Natural killer cell (primary cell): ENCODE measurements around the gene CREB1. TPM values are rescaled to one million over a fixed set of nuclear protein-coding genes. Genes with fewer than 3 reads are reported as not detected.

Experiments
- ATAC-seq, 3 donors: fragments of 150-1000 bp in 2 of 3; fragments of 200-7000 bp in 1 of 3; cut with Tn5 transposase; 1 replicate in 1 of 3; 2 replicates in 2 of 3; pipeline ENCODE4 v1.10.0; 2021; ENCODE audit warnings: mild to moderate bottlenecking in 2 of 3, moderate library complexity in 2 of 3
- DNase-seq, 2 donors: peaks; one replicate each; pipeline versions ENCODE4 v3.0.0 to v3.0.0-alpha.2; 2013 to 2021; ENCODE audit warnings: mixed read lengths in 1 of 2
- H3K27ac ChIP-seq: one replicate; pipeline ENCODE4 v1.5.1; 2013; ENCODE audit warnings: mild to moderate bottlenecking, low read length
- H3K27me3 ChIP-seq: one replicate; pipeline ENCODE4 v1.6.1; 2013; ENCODE audit warnings: low read length; ENCODE audit not compliant: control insufficient read depth, insufficient read depth
- H3K36me3 ChIP-seq: one replicate; pipeline ENCODE4 v1.6.1; 2013; ENCODE audit warnings: low read length; ENCODE audit not compliant: control insufficient read depth, insufficient read depth
- H3K4me1 ChIP-seq: one replicate; pipeline ENCODE4 v1.6.1; 2013; ENCODE audit warnings: low read length; ENCODE audit not compliant: control insufficient read depth, insufficient read depth
- H3K4me3 ChIP-seq: one replicate; pipeline ENCODE4 v1.5.1; 2013; ENCODE audit warnings: low read length
- H3K9me3 ChIP-seq: one replicate; pipeline ENCODE4 v1.6.1; 2013; ENCODE audit warnings: low read length; ENCODE audit not compliant: control insufficient read depth, insufficient read depth
- H3K27ac Mint-ChIP-seq, 2 donors: one replicate each; pipeline ENCODE4 v1.8.0; 2022; ENCODE audit warnings: mild to moderate bottlenecking in 2 of 2, mixed read lengths in 2 of 2, moderate library complexity in 1 of 2
- H3K27me3 Mint-ChIP-seq, 2 donors: one replicate each; pipeline ENCODE4 v1.8.0; 2022; ENCODE audit warnings: low read depth in 2 of 2, mixed read lengths in 2 of 2
- H3K36me3 Mint-ChIP-seq: one replicate; pipeline ENCODE4 v1.8.0; 2022; ENCODE audit warnings: mixed read lengths
- H3K4me1 Mint-ChIP-seq, 2 donors: one replicate each; pipeline ENCODE4 v1.8.0; 2022; ENCODE audit warnings: mixed read lengths in 2 of 2
- H3K4me3 Mint-ChIP-seq: one replicate; pipeline ENCODE4 v1.8.0; 2022; ENCODE audit warnings: mild to moderate bottlenecking, moderate library complexity, mixed read lengths
- H3K9me3 Mint-ChIP-seq, 2 donors: one replicate each; pipeline ENCODE4 v1.8.0; 2022; ENCODE audit warnings: mixed read lengths in 2 of 2
- WGBS: methylation state at CpG from one replicate; pipeline ENCODE4 v1.1.7; 2013; ENCODE audit warnings: missing lambda C conversion rate; ENCODE audit not compliant: insufficient coverage; 5-methylcytosine and 5-hydroxymethylcytosine counted together
- intact Hi-C: fragments of 100-400 bp; cut with micrococcal nuclease; formaldehyde crosslinking; loops from one replicate; pipeline ENCODE4 v1.14.2; 2022
- total RNA-seq, 4 donors: library from RNA; stranded (reverse); fragments of 120-200 nt in 1 of 4; gene quantifications; one replicate each; pipeline versions ENCODE4 v1.2.3 to v1.2.4, GENCODE V29; 2013 to 2022
- TF ChIP-seq, protein P1 (sequence below): fragments of 200-600 bp; IDR thresholded peaks from one replicate; pipeline ENCODE4 v1.8.0; 2022; ENCODE audit warnings: antibody characterized with exemption

Gene CREB1
- total RNA-seq, 3 donors from 2014 or later (not counting 1 experiment from before 2014, with no cell fraction given): 88.1 to 107 (median 106) TPM

DNA sequence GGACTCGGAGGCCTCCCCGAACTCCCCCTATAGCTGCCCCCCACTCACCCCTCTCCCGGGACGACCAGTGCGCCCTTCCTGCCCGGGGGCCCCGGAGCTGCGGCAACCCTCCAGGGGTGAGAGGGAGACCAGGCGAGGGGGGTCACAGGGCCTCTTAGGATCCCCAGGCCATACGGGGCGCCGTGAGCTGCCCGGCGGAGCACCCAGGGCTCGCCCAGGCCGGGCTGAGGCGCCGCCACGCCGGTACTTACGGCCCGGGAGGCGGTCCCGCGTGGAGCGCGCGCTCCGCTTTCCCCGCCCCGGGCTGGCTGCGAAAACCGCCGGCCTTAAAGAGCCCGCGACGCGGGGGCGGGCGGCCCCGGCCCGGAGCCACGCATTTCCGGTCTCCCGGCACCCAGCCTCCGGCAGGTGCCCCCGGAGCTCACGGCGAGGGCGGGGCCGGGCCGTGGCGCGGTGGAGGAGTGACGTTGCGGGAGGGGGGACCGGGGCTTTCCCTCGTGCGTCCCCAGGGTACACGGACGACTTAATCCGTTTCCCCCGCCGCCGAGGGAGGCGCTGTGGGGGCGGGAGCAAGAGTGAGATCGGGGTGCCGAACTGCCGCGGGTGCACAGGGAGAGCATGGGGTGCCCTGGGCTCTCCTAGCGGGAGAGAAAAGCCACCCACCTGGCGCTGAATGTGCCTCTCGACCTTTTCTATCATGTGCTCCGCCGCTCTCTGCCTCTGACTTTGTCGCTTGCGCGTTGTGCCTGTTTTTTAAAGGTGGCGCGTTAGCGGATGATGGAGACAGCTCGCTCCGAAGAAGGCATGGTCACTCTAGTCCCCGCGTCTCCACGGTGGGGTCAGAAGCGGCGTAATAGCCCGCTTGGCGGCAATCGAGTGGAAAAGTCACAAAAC is 95.5 kb downstream of the CREB1 start, which contains the start of gene METTL21A:
METTL21A (minus strand) TSS at position 381 of the 894 bp plus-strand sequence. CDS start 1,019 bp downstream, outside the sequence.
- Histone ChIP-seq H3K9me3 (no peaks in the 10 kb centered on the region), H3K4me3 (peak within 1 kb of the TSS; percentile 87), H3K27ac (peak within 1 kb of the TSS; percentile 97), H3K36me3 (peaks cover 14% of the 10 kb centered on the region), H3K4me1 (peaks cover 23% of the 10 kb centered on the region), H3K27me3 (no peaks in the 10 kb centered on the region)
- Mint-ChIP-seq H3K27ac (peak within 1 kb of the TSS; percentile 88 to 89), H3K36me3 (no peaks in the 10 kb centered on the region), H3K9me3 (no peaks in the 10 kb centered on the region), H3K4me1 (peaks cover 18 to 31% of the 10 kb centered on the region in 2 donors), H3K4me3 (peak within 1 kb of the TSS; percentile 95), H3K27me3 (no peaks in the 10 kb centered on the region)
- DNase-seq (peak; percentile 91 to 98), ATAC-seq (peak; percentile 81 to 93 (median 85))
- under 1% methylated on average over 92 of the region's 92 CpGs for WGBS
- intact Hi-C loops: loop anchor here (1.0 to 5.0 kb wide), 2 partner anchors 86 to 858 kb away; partner anchors contain the start of genes CCNYL1, FASTKD2 and MDH1B
- TF ChIP-seq, protein P1, sequence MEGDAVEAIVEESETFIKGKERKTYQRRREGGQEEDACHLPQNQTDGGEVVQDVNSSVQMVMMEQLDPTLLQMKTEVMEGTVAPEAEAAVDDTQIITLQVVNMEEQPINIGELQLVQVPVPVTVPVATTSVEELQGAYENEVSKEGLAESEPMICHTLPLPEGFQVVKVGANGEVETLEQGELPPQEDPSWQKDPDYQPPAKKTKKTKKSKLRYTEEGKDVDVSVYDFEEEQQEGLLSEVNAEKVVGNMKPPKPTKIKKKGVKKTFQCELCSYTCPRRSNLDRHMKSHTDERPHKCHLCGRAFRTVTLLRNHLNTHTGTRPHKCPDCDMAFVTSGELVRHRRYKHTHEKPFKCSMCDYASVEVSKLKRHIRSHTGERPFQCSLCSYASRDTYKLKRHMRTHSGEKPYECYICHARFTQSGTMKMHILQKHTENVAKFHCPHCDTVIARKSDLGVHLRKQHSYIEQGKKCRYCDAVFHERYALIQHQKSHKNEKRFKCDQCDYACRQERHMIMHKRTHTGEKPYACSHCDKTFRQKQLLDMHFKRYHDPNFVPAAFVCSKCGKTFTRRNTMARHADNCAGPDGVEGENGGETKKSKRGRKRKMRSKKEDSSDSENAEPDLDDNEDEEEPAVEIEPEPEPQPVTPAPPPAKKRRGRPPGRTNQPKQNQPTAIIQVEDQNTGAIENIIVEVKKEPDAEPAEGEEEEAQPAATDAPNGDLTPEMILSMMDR: peak; percentile 62

GRCh38 chr2:207629553-207629952 is 99.8 kb downstream of the CREB1 start:
- DNase-seq (no peak), ATAC-seq (no peak)
- Mint-ChIP-seq H3K4me3 (no peak overlapping the region), H3K27me3 (no peaks in the 10 kb centered on the region), H3K9me3 (no peaks in the 10 kb centered on the region), H3K27ac (peak overlapping the region in 1 of 2 donors; percentile 31), H3K36me3 (no peaks in the 10 kb centered on the region), H3K4me1 (peaks cover 10 to 14% of the 10 kb centered on the region in 2 donors)
- no peaks in the 10 kb centered on the region for H3K36me3 ChIP-seq
- H3K4me3 ChIP-seq: no peak overlapping the region
- WGBS: 90% methylated on average over 1 of the region's 1 CpG
- intact Hi-C loops: loop anchor here (5.0 kb wide), 1 partner anchor 862 kb away; the partner anchor contains the start of genes FASTKD2 and MDH1B
- no peaks in the 10 kb centered on the region for H3K9me3 ChIP-seq
- TF ChIP-seq, protein P1: no peak
- H3K27me3 ChIP-seq: no peaks in the 10 kb centered on the region
- H3K27ac ChIP-seq: no peak overlapping the region
- peaks cover 14% of the 10 kb centered on the region for H3K4me1 ChIP-seq

DNA sequence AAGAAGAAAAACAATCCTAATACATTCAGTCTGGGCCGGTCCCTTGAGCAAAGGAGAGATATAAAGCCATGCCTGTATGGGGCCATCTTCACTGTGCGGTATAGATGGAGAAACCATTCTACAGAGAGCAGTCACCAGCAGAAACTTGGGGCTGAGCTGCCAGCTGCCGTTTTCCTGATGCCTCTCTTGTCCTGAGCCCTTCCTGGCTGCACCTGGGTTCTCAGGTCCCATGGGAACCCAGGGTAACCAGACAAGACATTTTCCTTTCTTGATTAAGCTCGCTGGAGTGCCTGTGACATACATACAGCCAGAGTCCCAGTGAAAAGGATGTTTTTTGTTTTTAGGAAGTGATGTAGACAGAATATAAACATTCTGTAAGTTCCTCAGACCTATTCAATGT is 100.7 kb downstream of the CREB1 start:
- WGBS: 71% methylated on average over 4 of the region's 4 CpGs
- Mint-ChIP-seq H3K36me3 (no peaks in the 10 kb centered on the region), H3K4me1 (peaks cover 10 to 14% of the 10 kb centered on the region in 2 donors), H3K27me3 (no peaks in the 10 kb centered on the region), H3K4me3 (no peak overlapping the region), H3K27ac (no peak overlapping the region), H3K9me3 (no peaks in the 10 kb centered on the region)
- ATAC-seq (no peak), DNase-seq (no peak)
- Histone ChIP-seq H3K4me1 (peaks cover 14% of the 10 kb centered on the region), H3K9me3 (no peaks in the 10 kb centered on the region), H3K36me3 (no peaks in the 10 kb centered on the region), H3K27ac (no peak overlapping the region), H3K4me3 (no peak overlapping the region), H3K27me3 (no peaks in the 10 kb centered on the region)
- TF ChIP-seq, protein P1: no peak
- intact Hi-C loops: no loop called here
